A673 (cell line): Measurements from ENCODE around the gene CMTM3. TPM values are rescaled to one million over a fixed set of nuclear protein-coding genes. Genes with fewer than 3 reads are reported as not detected.

Source experiments
- BruUV-seq: library from RNA; stranded (reverse); fragments of 400-500 nt; replicated peaks from 2 replicates; lab custom pipeline; 2021; lab: Mats Ljungman, UMichigan
- CTCF ChIA-PET: fragments of 300-600 bp; sonication (Branson Sonifier 250); formaldehyde crosslinking; loops from one replicate; lab custom pipeline; 2022; ENCODE audit warnings: antibody characterized with exemption; lab: Charles Lee
- POLR2A ChIA-PET: fragments of 300-600 bp; sonication (Branson Sonifier 250); formaldehyde crosslinking; loops from one replicate; lab custom pipeline; 2022; ENCODE audit warnings: antibody characterized with exemption; ENCODE audit not compliant: low non-redundant PET; lab: Charles Lee
- DNase-seq: peaks from one replicate; pipeline ENCODE4 v3.0.0-alpha.2; 2015; ENCODE audit warnings: low spot score
- H3K27ac ChIP-seq: fragments of 200-600 bp; sonication (generic); 2 replicates; pipeline ENCODE4 v1.5.1; 2016; ENCODE audit warnings: mixed run types, low read depth, mild to moderate bottlenecking, mixed read lengths, antibody characterized with exemption, low read length; ENCODE audit not compliant: poor library complexity, severe bottlenecking
- H3K27me3 ChIP-seq: fragments of 200-600 bp; sonication (generic); replicated peaks from 2 replicates; pipeline ENCODE4 v1.6.1; 2017; ENCODE audit warnings: mixed run types, low read depth, mild to moderate bottlenecking, mixed read lengths, antibody characterized with exemption, low read length; ENCODE audit not compliant: insufficient read depth, poor library complexity
- H3K36me3 ChIP-seq: fragments of 200-600 bp; sonication (generic); 2 replicates; pipeline ENCODE4 v1.6.1; 2016; ENCODE audit warnings: mixed run types, mild to moderate bottlenecking, mixed read lengths, antibody characterized with exemption, low read length; ENCODE audit not compliant: insufficient read depth, poor library complexity, severe bottlenecking
- H3K4me1 ChIP-seq: fragments of 200-600 bp; sonication (generic); 2 replicates; pipeline ENCODE4 v1.6.1; 2017; ENCODE audit warnings: mixed run types, mild to moderate bottlenecking, mixed read lengths, antibody characterized with exemption, low read length; ENCODE audit not compliant: insufficient read depth, poor library complexity, severe bottlenecking
- H3K4me3 ChIP-seq: fragments of 200-600 bp; sonication (generic); 2 replicates; pipeline ENCODE4 v1.5.1; 2016; ENCODE audit warnings: low read depth, mixed run types, mild to moderate bottlenecking, mixed read lengths, low read length; ENCODE audit not compliant: poor library complexity, severe bottlenecking
- H3K9me3 ChIP-seq: fragments of 200-600 bp; sonication (generic); 2 replicates; pipeline ENCODE4 v1.6.1; 2016; ENCODE audit warnings: mixed run types, low read depth, mild to moderate bottlenecking, mixed read lengths, antibody characterized with exemption, low read length; ENCODE audit not compliant: poor library complexity, severe bottlenecking
- EZH2 ChIP-seq: fragments of 200-600 bp; sonication (generic); IDR thresholded peaks from 2 replicates; pipeline ENCODE4 v1.6.1; 2017; ENCODE audit warnings: borderline replicate concordance, low read depth, mild to moderate bottlenecking, mixed read lengths, antibody characterized with exemption, low read length; ENCODE audit not compliant: poor library complexity, severe bottlenecking
- intact Hi-C: fragments of 100-400 bp; cut with micrococcal nuclease; formaldehyde crosslinking; loops from one replicate; pipeline ENCODE4 v1.10.0; 2022; ENCODE audit not compliant: unreplicated experiment
- total RNA-seq: library from RNA; stranded (reverse); gene quantifications from 2 replicates; pipeline ENCODE4 v1.2.3, GENCODE V29; 2021
- TF ChIP-seq, protein P1 (sequence below): fragments of 300-800, 200-600 bp; sonication (generic); conservative IDR thresholded peaks from 2 replicates; pipeline ENCODE4 v1.5.1; 2017; ENCODE audit warnings: low read depth, mild to moderate bottlenecking, antibody characterized with exemption, low read length, moderate library complexity, mixed read lengths

The CMTM3 gene
- total RNA-seq, 1 experiment from 2014 or later: 25.5 TPM

DNA sequence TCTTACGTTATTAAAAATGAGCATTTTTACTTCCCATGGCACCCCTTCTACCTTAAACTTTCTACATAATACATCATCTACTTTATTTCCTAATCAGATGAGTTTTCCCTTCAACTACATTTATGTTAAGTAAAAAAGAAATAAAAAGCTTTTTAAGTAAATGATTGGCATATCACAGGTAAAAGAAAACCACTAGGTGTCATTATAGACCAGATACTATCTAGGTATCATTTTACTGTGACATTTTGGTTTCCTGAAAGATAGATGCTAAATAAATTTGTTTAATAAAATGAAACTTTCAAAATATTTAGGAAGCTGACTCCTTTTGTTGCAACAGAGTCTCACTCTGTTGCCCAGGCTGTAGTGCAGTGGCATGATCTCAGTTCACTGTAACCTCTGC is 42.1 kb upstream of the CMTM3 start:
- Histone ChIP-seq H3K4me1 (no peaks in the 10 kb centered on the region), H3K27ac (no peak overlapping the region), H3K27me3 (no peaks in the 10 kb centered on the region), H3K4me3 (no peak overlapping the region), H3K36me3 (peaks cover 13% of the 10 kb centered on the region), H3K9me3 (no peaks in the 10 kb centered on the region)
- no peak for TF ChIP-seq EZH2
- TF ChIP-seq, protein P1, sequence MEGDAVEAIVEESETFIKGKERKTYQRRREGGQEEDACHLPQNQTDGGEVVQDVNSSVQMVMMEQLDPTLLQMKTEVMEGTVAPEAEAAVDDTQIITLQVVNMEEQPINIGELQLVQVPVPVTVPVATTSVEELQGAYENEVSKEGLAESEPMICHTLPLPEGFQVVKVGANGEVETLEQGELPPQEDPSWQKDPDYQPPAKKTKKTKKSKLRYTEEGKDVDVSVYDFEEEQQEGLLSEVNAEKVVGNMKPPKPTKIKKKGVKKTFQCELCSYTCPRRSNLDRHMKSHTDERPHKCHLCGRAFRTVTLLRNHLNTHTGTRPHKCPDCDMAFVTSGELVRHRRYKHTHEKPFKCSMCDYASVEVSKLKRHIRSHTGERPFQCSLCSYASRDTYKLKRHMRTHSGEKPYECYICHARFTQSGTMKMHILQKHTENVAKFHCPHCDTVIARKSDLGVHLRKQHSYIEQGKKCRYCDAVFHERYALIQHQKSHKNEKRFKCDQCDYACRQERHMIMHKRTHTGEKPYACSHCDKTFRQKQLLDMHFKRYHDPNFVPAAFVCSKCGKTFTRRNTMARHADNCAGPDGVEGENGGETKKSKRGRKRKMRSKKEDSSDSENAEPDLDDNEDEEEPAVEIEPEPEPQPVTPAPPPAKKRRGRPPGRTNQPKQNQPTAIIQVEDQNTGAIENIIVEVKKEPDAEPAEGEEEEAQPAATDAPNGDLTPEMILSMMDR: no peak; the same call in 1 of the 2 replicates
- intact Hi-C loops: no loop called here
- POLR2A ChIA-PET: no interaction called here
- CTCF ChIA-PET: interaction anchor here (0.6 kb wide), 1 partner anchor 763 kb away, joined by 4 read pairs; no protein-coding TSS in a partner anchor
- no peak for DNase-seq
- no TSS peak for BruUV-seq

DNA sequence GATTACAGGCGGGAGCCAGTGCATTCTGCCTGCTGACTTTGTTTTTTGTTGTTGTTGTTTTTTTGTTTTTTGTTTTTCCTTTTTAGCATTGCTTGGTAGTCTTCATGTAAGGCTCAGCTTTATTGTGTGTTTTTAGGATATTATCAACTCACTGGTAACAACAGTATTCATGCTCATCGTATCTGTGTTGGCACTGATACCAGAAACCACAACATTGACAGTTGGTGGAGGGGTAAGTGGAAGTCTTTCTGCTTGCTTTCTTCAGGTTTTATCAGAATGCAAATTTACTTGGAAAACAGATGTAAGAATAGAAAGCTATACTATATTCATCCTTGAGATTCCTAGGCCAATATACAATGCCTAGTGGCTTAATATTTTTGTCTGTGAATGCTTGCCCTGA is 41.5 kb upstream of the CMTM3 start:
- no peak for TF ChIP-seq EZH2
- TF ChIP-seq, protein P1: no peak
- POLR2A ChIA-PET: no interaction called here
- no peak overlapping the region for H3K27ac ChIP-seq
- CTCF ChIA-PET: interaction anchor here (0.6 kb wide), 1 partner anchor 762 kb away, joined by 4 read pairs; no protein-coding TSS in a partner anchor
- no peaks in the 10 kb centered on the region for H3K9me3 ChIP-seq
- H3K4me1 ChIP-seq: no peaks in the 10 kb centered on the region
- no peak for DNase-seq
- no peaks in the 10 kb centered on the region for H3K27me3 ChIP-seq
- H3K36me3 ChIP-seq: peaks cover 15% of the 10 kb centered on the region
- no TSS peak for BruUV-seq
- intact Hi-C loops: no loop called here
- H3K4me3 ChIP-seq: no peak overlapping the region

DNA sequence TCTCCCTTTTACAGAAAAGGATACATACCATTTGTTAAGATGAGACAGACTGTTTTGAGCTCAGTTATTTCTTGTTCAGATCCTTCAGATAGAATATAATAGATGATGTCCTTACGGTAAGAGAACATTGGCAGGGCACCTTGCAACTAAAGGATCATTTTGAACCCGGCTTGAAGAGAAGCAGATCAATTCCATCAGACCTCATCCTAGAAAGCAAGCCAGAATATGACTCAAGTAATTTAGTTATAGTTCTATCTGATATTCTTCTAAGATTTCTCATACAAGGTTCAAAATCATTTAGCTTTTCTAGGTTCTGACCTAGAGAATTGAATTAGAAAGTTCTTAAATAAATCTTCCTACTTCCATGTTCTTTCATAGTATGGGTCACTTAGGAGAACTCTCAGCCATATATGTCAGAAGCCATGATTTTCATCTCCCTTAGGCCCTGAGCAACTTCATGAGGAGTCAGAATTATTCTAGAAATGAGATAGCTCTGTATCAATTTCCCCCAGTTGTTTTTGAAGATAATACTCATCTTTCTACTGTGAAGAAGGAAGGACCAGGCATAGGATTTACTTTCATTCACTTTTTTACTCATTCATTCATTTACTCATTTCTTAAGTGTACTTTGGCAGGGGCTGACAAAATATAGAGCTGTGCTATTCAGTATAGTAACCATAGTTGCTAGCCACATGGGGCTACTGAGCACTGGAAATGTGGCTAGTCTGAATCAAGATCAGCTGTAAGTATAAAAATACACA is 40.8 kb upstream of the CMTM3 start:
- DNase-seq: no peak
- no peaks in the 10 kb centered on the region for H3K27me3 ChIP-seq
- no peak overlapping the region for H3K4me3 ChIP-seq
- ChIA-PET POLR2A (no interaction called here), CTCF (interaction anchor here (1.1 kb wide), 1 partner anchor 45 kb away, joined by 3 read pairs; no protein-coding TSS in a partner anchor)
- H3K4me1 ChIP-seq: no peaks in the 10 kb centered on the region
- TF ChIP-seq, protein P1: no peak
- no peak for TF ChIP-seq EZH2
- no peak overlapping the region for H3K27ac ChIP-seq
- H3K9me3 ChIP-seq: no peaks in the 10 kb centered on the region
- no TSS peak for BruUV-seq
- intact Hi-C loops: no loop called here
- peaks cover 9% of the 10 kb centered on the region for H3K36me3 ChIP-seq
